ENCODE results near the gene FGF6. TPM values are rescaled to one million over a fixed set of nuclear protein-coding genes. Genes with fewer than 3 reads are reported as not detected.
A peak's percentile ranks its signal among the peaks of the same experiment; 100 is the strongest.

FGF6 gene
- total RNA-seq, 1 donor from 2014 or later, result not detected

- H3K4me3 Mint-ChIP-seq (ENCODE audit: unreplicated experiment), result no peak overlapping the region
- no peaks in the 10 kb centered on the region for H3K36me3 Mint-ChIP-seq (ENCODE audit: low read depth)
- H3K27me3 Mint-ChIP-seq (ENCODE audit: low read depth), result peaks cover 7% of the 10 kb centered on the region
- TF ChIP-seq, protein P1, sequence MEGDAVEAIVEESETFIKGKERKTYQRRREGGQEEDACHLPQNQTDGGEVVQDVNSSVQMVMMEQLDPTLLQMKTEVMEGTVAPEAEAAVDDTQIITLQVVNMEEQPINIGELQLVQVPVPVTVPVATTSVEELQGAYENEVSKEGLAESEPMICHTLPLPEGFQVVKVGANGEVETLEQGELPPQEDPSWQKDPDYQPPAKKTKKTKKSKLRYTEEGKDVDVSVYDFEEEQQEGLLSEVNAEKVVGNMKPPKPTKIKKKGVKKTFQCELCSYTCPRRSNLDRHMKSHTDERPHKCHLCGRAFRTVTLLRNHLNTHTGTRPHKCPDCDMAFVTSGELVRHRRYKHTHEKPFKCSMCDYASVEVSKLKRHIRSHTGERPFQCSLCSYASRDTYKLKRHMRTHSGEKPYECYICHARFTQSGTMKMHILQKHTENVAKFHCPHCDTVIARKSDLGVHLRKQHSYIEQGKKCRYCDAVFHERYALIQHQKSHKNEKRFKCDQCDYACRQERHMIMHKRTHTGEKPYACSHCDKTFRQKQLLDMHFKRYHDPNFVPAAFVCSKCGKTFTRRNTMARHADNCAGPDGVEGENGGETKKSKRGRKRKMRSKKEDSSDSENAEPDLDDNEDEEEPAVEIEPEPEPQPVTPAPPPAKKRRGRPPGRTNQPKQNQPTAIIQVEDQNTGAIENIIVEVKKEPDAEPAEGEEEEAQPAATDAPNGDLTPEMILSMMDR (IDR thresholded peaks at IDR 0.05), result no peak
- no peak for DNase-seq (ENCODE audit: low spot score)
- no peaks in the 10 kb centered on the region for H3K4me1 Mint-ChIP-seq (ENCODE audit: low read depth)
- H3K9me3 Mint-ChIP-seq (ENCODE audit: low read depth), result no peaks in the 10 kb centered on the region
- H3K27ac Mint-ChIP-seq (ENCODE audit: unreplicated experiment), result no peak overlapping the region
Measured at GRCh38 chr12:4423528-4424195, 22.0 kb downstream of the FGF6 start.

GRCh38 chr12:4422985-4423384, 22.6 kb downstream of the FGF6 start:
- DNase-seq (ENCODE audit: low spot score), result no peak
- H3K9me3 Mint-ChIP-seq (ENCODE audit: low read depth), result no peaks in the 10 kb centered on the region
- no peak overlapping the region for H3K27ac Mint-ChIP-seq (ENCODE audit: unreplicated experiment)
- TF ChIP-seq, protein P1 (IDR thresholded peaks at IDR 0.05), result no peak
- H3K4me1 Mint-ChIP-seq (ENCODE audit: low read depth), result no peaks in the 10 kb centered on the region
- no peak overlapping the region for H3K4me3 Mint-ChIP-seq (ENCODE audit: unreplicated experiment)
- H3K36me3 Mint-ChIP-seq (ENCODE audit: low read depth), result no peaks in the 10 kb centered on the region
- H3K27me3 Mint-ChIP-seq (ENCODE audit: low read depth), result peaks cover 6% of the 10 kb centered on the region

DNA sequence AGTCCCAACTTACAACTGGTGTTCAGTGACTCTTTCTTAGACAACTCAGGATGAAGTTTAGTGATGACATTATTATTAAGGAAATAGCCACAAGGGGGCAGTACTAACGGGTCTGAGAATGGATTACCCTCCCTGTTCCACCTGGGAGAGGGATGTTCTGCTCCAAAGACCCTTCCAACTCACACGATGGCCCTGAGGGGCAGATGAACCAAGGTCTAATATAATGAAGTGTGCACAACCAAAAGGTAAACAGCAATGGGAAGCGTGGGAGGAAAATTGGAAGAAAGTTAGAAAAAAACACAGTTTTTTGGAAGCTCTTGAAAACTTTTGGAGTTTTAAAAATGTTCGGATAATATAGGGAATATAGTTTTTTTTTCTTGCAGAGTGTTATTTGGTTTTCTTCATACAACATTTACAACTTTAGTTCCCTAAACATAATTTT, 24.0 kb downstream of the FGF6 start:
- TF ChIP-seq, protein P1 (IDR thresholded peaks at IDR 0.05), result peak; percentile 89
- H3K4me3 Mint-ChIP-seq (ENCODE audit: unreplicated experiment), result no peak overlapping the region
- H3K36me3 Mint-ChIP-seq (ENCODE audit: low read depth), result no peaks in the 10 kb centered on the region
- H3K9me3 Mint-ChIP-seq (ENCODE audit: low read depth), result no peaks in the 10 kb centered on the region
- no peak overlapping the region for H3K27ac Mint-ChIP-seq (ENCODE audit: unreplicated experiment)
- peaks cover 15% of the 10 kb centered on the region for H3K27me3 Mint-ChIP-seq (ENCODE audit: low read depth)
- H3K4me1 Mint-ChIP-seq (ENCODE audit: low read depth), result no peaks in the 10 kb centered on the region
- no peak for DNase-seq (ENCODE audit: low spot score)

- Mint-ChIP-seq H3K36me3 (ENCODE audit: low read depth) (no peaks in the 10 kb centered on the region), H3K9me3 (ENCODE audit: low read depth) (no peaks in the 10 kb centered on the region), H3K4me3 (ENCODE audit: unreplicated experiment) (no peak overlapping the region), H3K4me1 (ENCODE audit: low read depth) (no peaks in the 10 kb centered on the region), H3K27me3 (ENCODE audit: low read depth) (peaks cover 24% of the 10 kb centered on the region), H3K27ac (ENCODE audit: unreplicated experiment) (no peak overlapping the region)
- TF ChIP-seq, protein P1 (IDR thresholded peaks at IDR 0.05), result no peak
- no peak for DNase-seq (ENCODE audit: low spot score)
Measured at GRCh38 chr12:4420138-4420670, 25.4 kb downstream of the FGF6 start.

DNA sequence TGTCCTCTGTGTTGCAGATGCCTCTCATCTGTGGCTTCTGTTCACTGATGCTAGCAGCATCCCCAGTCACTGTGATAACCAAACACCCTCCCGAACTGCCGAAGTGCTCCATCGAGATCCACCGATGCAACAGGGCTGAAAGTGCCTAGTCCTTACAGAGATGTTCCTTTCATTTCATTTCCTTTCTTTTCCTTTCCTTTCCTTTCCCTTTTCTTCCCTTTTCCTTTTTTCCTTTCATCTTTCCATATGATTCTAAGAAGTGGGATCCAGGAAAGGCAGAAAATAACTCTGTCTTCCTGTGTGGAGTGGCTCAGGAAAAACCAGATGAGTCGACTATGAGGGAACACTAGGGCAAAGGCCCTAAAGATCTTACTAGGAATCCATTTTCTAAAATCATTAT, 26.7 kb downstream of the FGF6 start:
- H3K36me3 Mint-ChIP-seq (ENCODE audit: low read depth), result no peaks in the 10 kb centered on the region
- no peaks in the 10 kb centered on the region for H3K4me1 Mint-ChIP-seq (ENCODE audit: low read depth)
- H3K27ac Mint-ChIP-seq (ENCODE audit: unreplicated experiment), result no peak overlapping the region
- peaks cover 30% of the 10 kb centered on the region for H3K27me3 Mint-ChIP-seq (ENCODE audit: low read depth)
- TF ChIP-seq, protein P1 (IDR thresholded peaks at IDR 0.05), result no peak
- no peak for DNase-seq (ENCODE audit: low spot score)
- no peaks in the 10 kb centered on the region for H3K9me3 Mint-ChIP-seq (ENCODE audit: low read depth)
- no peak overlapping the region for H3K4me3 Mint-ChIP-seq (ENCODE audit: unreplicated experiment)

All from chondrocyte (in vitro differentiated cells).